Measurements from ENCODE around the gene TSKU. TPM values are rescaled to one million over a fixed set of nuclear protein-coding genes. Genes with fewer than 3 reads are reported as not detected.

Gene TSKU
- total and polyA plus RNA-seq, 9 of the 15 experiments (the other 6 are each of a cell fraction or from before 2014, with no cell fraction given): 0.60 to 11.9 (median 8.4) TPM

DNA sequence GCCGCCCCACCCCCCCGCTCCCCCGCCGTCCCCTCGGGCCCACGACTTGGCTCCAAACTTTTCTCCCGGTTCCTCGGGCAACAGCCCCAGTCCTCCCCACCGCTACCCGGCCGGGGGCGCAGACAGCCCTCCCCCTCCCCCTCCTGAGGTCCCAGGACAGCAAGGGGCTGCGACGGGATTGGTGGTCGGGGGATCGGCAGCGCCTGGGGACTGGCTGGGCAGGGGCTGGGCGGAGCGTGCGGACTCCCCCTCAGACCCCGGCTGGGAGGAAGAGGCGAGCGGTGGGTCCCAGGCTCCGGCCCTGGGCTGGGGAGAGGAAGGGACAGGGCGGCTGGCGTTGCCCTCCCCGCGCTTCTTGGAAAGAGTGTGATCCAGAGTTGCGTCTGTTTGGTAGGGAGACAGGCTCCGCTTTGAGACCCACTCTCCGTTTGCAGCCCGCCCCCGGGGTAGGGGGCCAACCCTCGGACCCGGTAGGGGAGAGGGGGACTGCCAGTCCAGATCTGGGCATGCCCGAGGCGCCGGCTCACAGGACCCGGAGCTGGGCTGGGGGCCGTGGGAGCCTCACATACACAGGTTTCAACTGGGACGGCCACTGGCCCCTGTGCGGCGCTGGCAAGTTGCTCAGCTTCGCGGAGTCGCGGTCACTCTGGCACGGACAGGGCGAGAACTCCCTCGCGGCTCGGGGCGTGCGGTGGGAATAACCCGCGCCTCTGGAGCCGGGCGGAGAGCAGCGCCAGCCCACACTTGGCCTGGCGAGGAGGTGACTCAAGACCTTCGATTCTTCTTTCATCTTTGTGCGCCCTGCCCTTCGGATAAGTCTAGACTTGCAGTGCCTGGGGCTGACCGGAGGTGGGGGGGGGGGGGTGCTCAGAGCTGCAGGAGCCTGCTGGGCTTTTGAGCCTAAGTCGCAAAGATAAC, 999 bp downstream of the TSKU start:
- POLR2A ChIA-PET: interaction anchor here (0.8 to 1.7 kb wide), 4 partner anchors 10 to 52 kb away, joined by 3 to 6 read pairs (median 4); no protein-coding TSS in a partner anchor
- DNase-seq (ENCODE audit: extremely low read depth in 1 of 4, low spot score in 3 of 4) (peak; percentile 81 to 89 (median 84)), FAIRE-seq (no peak), ATAC-seq (peak; percentile 67)
- CTCF ChIA-PET (ENCODE audit: low intra/inter-chr PET ratio): interaction anchor here (1.2 kb wide), 1 partner anchor 51 kb away, joined by 3 read pairs; no protein-coding TSS in a partner anchor
- Histone ChIP-seq H3K27me3 (ENCODE audit: control insufficient read depth in 2 of 2, insufficient read depth in 2 of 2, low read length in 2 of 2) (no peaks in the 10 kb centered on the region), H3K4me2 (ENCODE audit: insufficient read depth, low read length) (peak overlapping the region; percentile 92), H3K9me3 (replicated peaks; ENCODE audit: control insufficient read depth, insufficient read depth, low read depth, low read length) (no peaks in the 10 kb centered on the region), H3K79me2 (ENCODE audit: control insufficient read depth, insufficient read depth, low read length) (peaks cover 59% of the 10 kb centered on the region), H3K9ac (ENCODE audit: insufficient read depth in 1 of 2, low read depth in 2 of 2, low read length in 2 of 2) (peak overlapping the region; percentile 85 to 99; a peak in 3 of 4 replicates), H3K36me3 (ENCODE audit: control insufficient read depth, insufficient read depth, low read length) (peaks cover 15% of the 10 kb centered on the region; the same call in 2 of the 3 replicates), H3K4me1 (replicated peaks in 1 of 2; ENCODE audit: control insufficient read depth in 2 of 2, insufficient read depth in 2 of 2, low read length in 2 of 2) (peaks cover 47 to 62% of the 10 kb centered on the region in 2 experiments), H3K9me1 (ENCODE audit: control insufficient read depth, insufficient read depth, low read length) (peaks cover 7% of the 10 kb centered on the region), H4K20me1 (replicated peaks; ENCODE audit: control insufficient read depth, insufficient read depth, low read length) (peaks cover 22% of the 10 kb centered on the region), H2AFZ (ENCODE audit: low read depth, low read length) (peak overlapping the region; percentile 57), H3K4me3 (peak overlapping the region; percentile 71), H3K27ac (ENCODE audit: extremely low read depth, low read depth, low read length) (peak overlapping the region; percentile 89)
- in situ Hi-C loops (cut with MboI) (loop anchor here (5.0 kb wide), 1 partner anchor 47 kb away; no protein-coding TSS in a partner anchor), intact Hi-C loops (cut with micrococcal nuclease) (no loop called here)
- no TSS peak for BruUV-seq (replicated peaks)
- 2% methylated on average over 40 of the region's 65 CpGs for WGBS (ENCODE audit: insufficient coverage, low coverage, missing lambda C conversion rate)
- no peak for TF ChIP-seq PHB2 (IDR thresholded peaks at IDR 0.05; ENCODE audit: low read depth)
- TF ChIP-seq NCOA2 (IDR thresholded peaks at IDR 0.05; ENCODE audit: partially characterized antibody in 2 of 2): no peak
- TF ChIP-seq PCBP1 (IDR thresholded peaks at IDR 0.05; ENCODE audit: low read depth, low read length, poor library complexity, severe bottlenecking): peak; percentile 65
- TF ChIP-seq ETS2 (tag; IDR thresholded peaks at IDR 0.05; ENCODE audit: borderline replicate concordance, poor library complexity, severe bottlenecking): no peak
- TF ChIP-seq TAF1 (IDR thresholded peaks at IDR 0.05; ENCODE audit: control insufficient read depth, extremely low read depth, insufficient read depth, low read length, severe bottlenecking): no peak
- no peak for TF ChIP-seq BRF1 (IDR thresholded peaks at IDR 0.05; ENCODE audit: borderline replicate concordance, extremely low read depth, insufficient read length)
- TF ChIP-seq ILK (tag; IDR thresholded peaks at IDR 0.05; ENCODE audit: borderline replicate concordance, low read depth): no peak
- no peak for TF ChIP-seq SIRT6 (IDR thresholded peaks at IDR 0.05; ENCODE audit: low read depth, low read length)
- TF ChIP-seq, protein P1, sequence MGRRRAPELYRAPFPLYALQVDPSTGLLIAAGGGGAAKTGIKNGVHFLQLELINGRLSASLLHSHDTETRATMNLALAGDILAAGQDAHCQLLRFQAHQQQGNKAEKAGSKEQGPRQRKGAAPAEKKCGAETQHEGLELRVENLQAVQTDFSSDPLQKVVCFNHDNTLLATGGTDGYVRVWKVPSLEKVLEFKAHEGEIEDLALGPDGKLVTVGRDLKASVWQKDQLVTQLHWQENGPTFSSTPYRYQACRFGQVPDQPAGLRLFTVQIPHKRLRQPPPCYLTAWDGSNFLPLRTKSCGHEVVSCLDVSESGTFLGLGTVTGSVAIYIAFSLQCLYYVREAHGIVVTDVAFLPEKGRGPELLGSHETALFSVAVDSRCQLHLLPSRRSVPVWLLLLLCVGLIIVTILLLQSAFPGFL (CRISPR knock-in tag; IDR thresholded peaks at IDR 0.05): no peak
- TF ChIP-seq ZC3H4 (CRISPR knock-in tag; IDR thresholded peaks at IDR 0.05; ENCODE audit: borderline replicate concordance): no peak
- TF ChIP-seq RBFOX2 (IDR thresholded peaks at IDR 0.05; ENCODE audit: low read depth, low read length): peak; percentile 62
- no peak for TF ChIP-seq GABPA (tag; conservative IDR thresholded peaks at IDR 0.05; ENCODE audit: low read depth)
- TF ChIP-seq U2AF1 (optimal IDR thresholded peaks at IDR 0.05; ENCODE audit: low read depth, low read length): no peak
- TF ChIP-seq ZNF57 (CRISPR knock-in tag; IDR thresholded peaks at IDR 0.05): no peak
- TF ChIP-seq KLF10 (CRISPR knock-in tag; IDR thresholded peaks at IDR 0.05): no peak
- TF ChIP-seq, protein P2, sequence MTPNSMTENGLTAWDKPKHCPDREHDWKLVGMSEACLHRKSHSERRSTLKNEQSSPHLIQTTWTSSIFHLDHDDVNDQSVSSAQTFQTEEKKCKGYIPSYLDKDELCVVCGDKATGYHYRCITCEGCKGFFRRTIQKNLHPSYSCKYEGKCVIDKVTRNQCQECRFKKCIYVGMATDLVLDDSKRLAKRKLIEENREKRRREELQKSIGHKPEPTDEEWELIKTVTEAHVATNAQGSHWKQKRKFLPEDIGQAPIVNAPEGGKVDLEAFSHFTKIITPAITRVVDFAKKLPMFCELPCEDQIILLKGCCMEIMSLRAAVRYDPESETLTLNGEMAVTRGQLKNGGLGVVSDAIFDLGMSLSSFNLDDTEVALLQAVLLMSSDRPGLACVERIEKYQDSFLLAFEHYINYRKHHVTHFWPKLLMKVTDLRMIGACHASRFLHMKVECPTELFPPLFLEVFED (CRISPR knock-in tag; conservative IDR thresholded peaks at IDR 0.05): no peak
- no peak for TF ChIP-seq KDM2B (CRISPR knock-in tag; IDR thresholded peaks at IDR 0.05)
- TF ChIP-seq, protein P3, sequence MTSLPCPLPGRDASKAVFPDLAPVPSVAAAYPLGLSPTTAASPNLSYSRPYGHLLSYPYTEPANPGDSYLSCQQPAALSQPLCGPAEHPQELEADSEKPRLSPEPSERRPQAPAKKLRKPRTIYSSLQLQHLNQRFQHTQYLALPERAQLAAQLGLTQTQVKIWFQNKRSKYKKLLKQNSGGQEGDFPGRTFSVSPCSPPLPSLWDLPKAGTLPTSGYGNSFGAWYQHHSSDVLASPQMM (CRISPR knock-in tag; IDR thresholded peaks at IDR 0.05): no peak

Data from K562 (cell line).